ENCODE results near the gene AK8. TPM values are rescaled to one million over a fixed set of nuclear protein-coding genes. Genes with fewer than 3 reads are reported as not detected.

The AK8 gene
- total RNA-seq, 1 experiment from 2014 or later = 0.42 TPM

GRCh38 chr9:132883349-132884294, 5.5 kb upstream of the AK8 start:
- Mint-ChIP-seq H3K27me3 (ENCODE audit: insufficient read depth, unreplicated experiment) (no peaks in the 10 kb centered on the region), H3K4me1 (ENCODE audit: insufficient read depth, unreplicated experiment) (no peaks in the 10 kb centered on the region), H3K27ac (ENCODE audit: low read depth, unreplicated experiment) (no peak overlapping the region), H3K4me3 (ENCODE audit: unreplicated experiment) (no peak overlapping the region), H3K36me3 (ENCODE audit: insufficient read depth, unreplicated experiment) (peaks cover 10% of the 10 kb centered on the region), H3K9me3 (ENCODE audit: unreplicated experiment) (no peaks in the 10 kb centered on the region)
- CTCF ChIA-PET = interaction anchor here (1.9 kb wide), 1 partner anchor 12 kb away, joined by 4 read pairs; no protein-coding TSS in a partner anchor
- no TSS peak for BruUV-seq (replicated peaks)
- intact Hi-C loops (cut with micrococcal nuclease) = no loop called here
- POLR2A ChIA-PET = interaction anchor here (0.9 kb wide), 1 partner anchor 10 kb away, joined by 3 read pairs; no protein-coding TSS in a partner anchor
- DNase-seq (ENCODE audit: unreplicated experiment) = no peak
- no peak for TF ChIP-seq CTCF (IDR thresholded peaks at IDR 0.05; ENCODE audit: unreplicated experiment)

GRCh38 chr9:132882616-132883015, 4.5 kb upstream of the AK8 start:
- H3K27ac Mint-ChIP-seq (ENCODE audit: low read depth, unreplicated experiment) = no peak overlapping the region
- TF ChIP-seq CTCF (IDR thresholded peaks at IDR 0.05; ENCODE audit: unreplicated experiment) = no peak
- CTCF ChIA-PET = interaction anchor here (0.6 to 1.0 kb wide), 2 partner anchors 20 to 75 kb away, joined by 4 to 5 read pairs; no protein-coding TSS in a partner anchor
- no peaks in the 10 kb centered on the region for H3K27me3 Mint-ChIP-seq (ENCODE audit: insufficient read depth, unreplicated experiment)
- H3K9me3 Mint-ChIP-seq (ENCODE audit: unreplicated experiment) = no peaks in the 10 kb centered on the region
- intact Hi-C loops (cut with micrococcal nuclease) = no loop called here
- no peak for DNase-seq (ENCODE audit: unreplicated experiment)
- BruUV-seq (replicated peaks) = no TSS peak
- peaks cover 10% of the 10 kb centered on the region for H3K36me3 Mint-ChIP-seq (ENCODE audit: insufficient read depth, unreplicated experiment)
- H3K4me3 Mint-ChIP-seq (ENCODE audit: unreplicated experiment) = no peak overlapping the region
- H3K4me1 Mint-ChIP-seq (ENCODE audit: insufficient read depth, unreplicated experiment) = no peaks in the 10 kb centered on the region
- POLR2A ChIA-PET = interaction anchor here (0.9 kb wide), 1 partner anchor 11 kb away, joined by 3 read pairs; no protein-coding TSS in a partner anchor

- ChIA-PET POLR2A (no interaction called here), CTCF (interaction anchor here (0.6 to 1.0 kb wide), 3 partner anchors 20 to 579 kb away, joined by 3 to 5 read pairs (median 5); no protein-coding TSS in a partner anchor)
- Mint-ChIP-seq H3K27ac (ENCODE audit: low read depth, unreplicated experiment) (no peak overlapping the region), H3K4me3 (ENCODE audit: unreplicated experiment) (no peak overlapping the region), H3K27me3 (ENCODE audit: insufficient read depth, unreplicated experiment) (no peaks in the 10 kb centered on the region), H3K4me1 (ENCODE audit: insufficient read depth, unreplicated experiment) (no peaks in the 10 kb centered on the region), H3K36me3 (ENCODE audit: insufficient read depth, unreplicated experiment) (peaks cover 10% of the 10 kb centered on the region), H3K9me3 (ENCODE audit: unreplicated experiment) (no peaks in the 10 kb centered on the region)
- DNase-seq (ENCODE audit: unreplicated experiment) = no peak
- TF ChIP-seq CTCF (IDR thresholded peaks at IDR 0.05; ENCODE audit: unreplicated experiment) = no peak
- no TSS peak for BruUV-seq (replicated peaks)
- intact Hi-C loops (cut with micrococcal nuclease) = no loop called here
Measured at GRCh38 chr9:132881826-132882225, 3.7 kb upstream of the AK8 start.

- no TSS peak for BruUV-seq (replicated peaks)
- Mint-ChIP-seq H3K36me3 (ENCODE audit: insufficient read depth, unreplicated experiment) (peaks cover 10% of the 10 kb centered on the region), H3K4me1 (ENCODE audit: insufficient read depth, unreplicated experiment) (no peaks in the 10 kb centered on the region), H3K9me3 (ENCODE audit: unreplicated experiment) (no peaks in the 10 kb centered on the region), H3K27me3 (ENCODE audit: insufficient read depth, unreplicated experiment) (no peaks in the 10 kb centered on the region), H3K4me3 (ENCODE audit: unreplicated experiment) (no peak overlapping the region), H3K27ac (ENCODE audit: low read depth, unreplicated experiment) (no peak overlapping the region)
- CTCF ChIA-PET = interaction anchor here (0.6 kb wide), 1 partner anchor 211 kb away, joined by 3 read pairs; no protein-coding TSS in a partner anchor
- POLR2A ChIA-PET = interaction anchor here (0.8 to 3.3 kb wide), 2 partner anchors 64 to 111 kb away, joined by 4 to 15 read pairs; partner anchors contain the start of gene TSC1
- no peak for DNase-seq (ENCODE audit: unreplicated experiment)
- intact Hi-C loops (cut with micrococcal nuclease) = no loop called here
- TF ChIP-seq CTCF (IDR thresholded peaks at IDR 0.05; ENCODE audit: unreplicated experiment) = no peak
Measured at GRCh38 chr9:132880324-132880661, 2.2 kb upstream of the AK8 start.
